ENCODE data around the gene UNC80. TPM values are rescaled to one million over a fixed set of nuclear protein-coding genes. Genes with fewer than 3 reads are reported as not detected.

UNC80 gene
- total and polyA plus RNA-seq, 2 experiments from 2014 or later: not detected

- Histone ChIP-seq H3K4me2 (ENCODE audit: unreplicated experiment) (no peak overlapping the region), H3K79me2 (ENCODE audit: insufficient read depth) (no peaks in the 10 kb centered on the region), H3K9me3 (ENCODE audit: low read depth) (no peaks in the 10 kb centered on the region), H3K4me1 (ENCODE audit: insufficient read depth) (no peaks in the 10 kb centered on the region), H3K27me3 (replicated peaks; ENCODE audit: insufficient read depth) (no peaks in the 10 kb centered on the region), H3F3A (ENCODE audit: insufficient read depth) (no peaks in the 10 kb centered on the region), H3K9me2 (ENCODE audit: insufficient read depth) (no peaks in the 10 kb centered on the region), H3K4me3 (no peak overlapping the region), H2AFZ (no peak overlapping the region), H3K36me3 (ENCODE audit: low read depth) (no peaks in the 10 kb centered on the region), H4K20me1 (ENCODE audit: insufficient read depth) (no peaks in the 10 kb centered on the region), H3K9ac (no peak overlapping the region), H3K27ac (no peak overlapping the region)
- no peak for TF ChIP-seq EZH2phosphoT487 (IDR thresholded peaks at IDR 0.05; ENCODE audit: insufficient read depth, low read depth)
- TF ChIP-seq EZH2 (IDR thresholded peaks at IDR 0.05; ENCODE audit: insufficient read depth, poor library complexity, severe bottlenecking): no peak
- peak; percentile 7 for DNase-seq
- in situ Hi-C loops (cut with MboI): no loop called here
- WGBS, 2 experiments (ENCODE audit: low coverage in 1 of 2, low lambda C conversion rate in 2 of 2, missing lambda C conversion rate in 2 of 2): 30 to 34% methylated on average over 3 of the region's 3 CpGs
Observed at GRCh38 chr2:209734805-209735204, 36.8 kb upstream of the UNC80 start.

GRCh38 chr2:209741953-209742352 is 29.7 kb upstream of the UNC80 start:
- in situ Hi-C loops (cut with MboI): no loop called here
- H3K9me2 ChIP-seq (ENCODE audit: insufficient read depth): no peaks in the 10 kb centered on the region
- H3F3A ChIP-seq (ENCODE audit: insufficient read depth): no peaks in the 10 kb centered on the region
- no peak overlapping the region for H2AFZ ChIP-seq
- 0 to 3% methylated on average over 1 of the region's 1 CpG for WGBS, 2 experiments (ENCODE audit: low coverage in 1 of 2, low lambda C conversion rate in 2 of 2, missing lambda C conversion rate in 2 of 2)
- DNase-seq: no peak
- no peak overlapping the region for H3K4me2 ChIP-seq (ENCODE audit: unreplicated experiment)
- no peaks in the 10 kb centered on the region for H3K79me2 ChIP-seq (ENCODE audit: insufficient read depth)
- H3K4me1 ChIP-seq (ENCODE audit: insufficient read depth): no peaks in the 10 kb centered on the region
- TF ChIP-seq EZH2 (IDR thresholded peaks at IDR 0.05; ENCODE audit: insufficient read depth, poor library complexity, severe bottlenecking) (no peak), EZH2phosphoT487 (IDR thresholded peaks at IDR 0.05; ENCODE audit: insufficient read depth, low read depth) (no peak)
- no peak overlapping the region for H3K9ac ChIP-seq
- H3K4me3 ChIP-seq: no peak overlapping the region
- no peaks in the 10 kb centered on the region for H4K20me1 ChIP-seq (ENCODE audit: insufficient read depth)
- no peaks in the 10 kb centered on the region for H3K36me3 ChIP-seq (ENCODE audit: low read depth)
- no peaks in the 10 kb centered on the region for H3K9me3 ChIP-seq (ENCODE audit: low read depth)
- H3K27ac ChIP-seq: no peak overlapping the region
- no peaks in the 10 kb centered on the region; the same call in 1 of the 2 replicates for H3K27me3 ChIP-seq (replicated peaks; ENCODE audit: insufficient read depth)

GRCh38 chr2:209753020-209753419 is 18.6 kb upstream of the UNC80 start:
- 3 to 4% methylated on average over 3 of the region's 3 CpGs for WGBS, 2 experiments (ENCODE audit: low coverage in 1 of 2, low lambda C conversion rate in 2 of 2, missing lambda C conversion rate in 2 of 2)
- H3K9me2 ChIP-seq (ENCODE audit: insufficient read depth): no peaks in the 10 kb centered on the region
- no peaks in the 10 kb centered on the region for H3K9me3 ChIP-seq (ENCODE audit: low read depth)
- no peaks in the 10 kb centered on the region for H4K20me1 ChIP-seq (ENCODE audit: insufficient read depth)
- H3K4me3 ChIP-seq: no peak overlapping the region
- no peaks in the 10 kb centered on the region for H3K36me3 ChIP-seq (ENCODE audit: low read depth)
- H3K9ac ChIP-seq: no peak overlapping the region
- in situ Hi-C loops (cut with MboI): no loop called here
- TF ChIP-seq EZH2 (IDR thresholded peaks at IDR 0.05; ENCODE audit: insufficient read depth, poor library complexity, severe bottlenecking) (no peak), EZH2phosphoT487 (IDR thresholded peaks at IDR 0.05; ENCODE audit: insufficient read depth, low read depth) (no peak)
- no peak overlapping the region for H3K4me2 ChIP-seq (ENCODE audit: unreplicated experiment)
- no peaks in the 10 kb centered on the region for H3K27me3 ChIP-seq (replicated peaks; ENCODE audit: insufficient read depth)
- no peaks in the 10 kb centered on the region for H3K4me1 ChIP-seq (ENCODE audit: insufficient read depth)
- no peak for DNase-seq
- H3F3A ChIP-seq (ENCODE audit: insufficient read depth): no peaks in the 10 kb centered on the region
- H3K27ac ChIP-seq: no peak overlapping the region
- no peaks in the 10 kb centered on the region for H3K79me2 ChIP-seq (ENCODE audit: insufficient read depth)
- H2AFZ ChIP-seq: no peak overlapping the region

GRCh38 chr2:209757163-209757562 is 14.5 kb upstream of the UNC80 start:
- H3K4me2 ChIP-seq (ENCODE audit: unreplicated experiment): no peak overlapping the region
- H3K9ac ChIP-seq: no peak overlapping the region
- H3K36me3 ChIP-seq (ENCODE audit: low read depth): no peaks in the 10 kb centered on the region
- in situ Hi-C loops (cut with MboI): no loop called here
- no peaks in the 10 kb centered on the region for H3K27me3 ChIP-seq (replicated peaks; ENCODE audit: insufficient read depth)
- TF ChIP-seq EZH2 (IDR thresholded peaks at IDR 0.05; ENCODE audit: insufficient read depth, poor library complexity, severe bottlenecking) (no peak), EZH2phosphoT487 (IDR thresholded peaks at IDR 0.05; ENCODE audit: insufficient read depth, low read depth) (no peak)
- no peak overlapping the region for H2AFZ ChIP-seq
- H3K27ac ChIP-seq: no peak overlapping the region
- no peaks in the 10 kb centered on the region for H4K20me1 ChIP-seq (ENCODE audit: insufficient read depth)
- H3K4me1 ChIP-seq (ENCODE audit: insufficient read depth): no peaks in the 10 kb centered on the region
- no peak overlapping the region for H3K4me3 ChIP-seq
- DNase-seq: no peak
- no peaks in the 10 kb centered on the region for H3K9me2 ChIP-seq (ENCODE audit: insufficient read depth)
- H3F3A ChIP-seq (ENCODE audit: insufficient read depth): no peaks in the 10 kb centered on the region
- no peaks in the 10 kb centered on the region for H3K79me2 ChIP-seq (ENCODE audit: insufficient read depth)
- H3K9me3 ChIP-seq (ENCODE audit: low read depth): no peaks in the 10 kb centered on the region

GRCh38 chr2:209761566-209761965 is 10.1 kb upstream of the UNC80 start:
- no peaks in the 10 kb centered on the region for H3F3A ChIP-seq (ENCODE audit: insufficient read depth)
- H3K9ac ChIP-seq: no peak overlapping the region
- in situ Hi-C loops (cut with MboI): no loop called here
- TF ChIP-seq EZH2phosphoT487 (IDR thresholded peaks at IDR 0.05; ENCODE audit: insufficient read depth, low read depth): no peak
- no peak for TF ChIP-seq EZH2 (IDR thresholded peaks at IDR 0.05; ENCODE audit: insufficient read depth, poor library complexity, severe bottlenecking)
- H3K4me1 ChIP-seq (ENCODE audit: insufficient read depth): no peaks in the 10 kb centered on the region
- no peak for DNase-seq
- H3K27ac ChIP-seq: no peak overlapping the region
- no peaks in the 10 kb centered on the region for H4K20me1 ChIP-seq (ENCODE audit: insufficient read depth)
- H3K9me3 ChIP-seq (ENCODE audit: low read depth): no peaks in the 10 kb centered on the region
- H3K4me3 ChIP-seq: no peak overlapping the region
- H3K27me3 ChIP-seq (replicated peaks; ENCODE audit: insufficient read depth): no peaks in the 10 kb centered on the region
- no peak overlapping the region for H3K4me2 ChIP-seq (ENCODE audit: unreplicated experiment)
- H3K36me3 ChIP-seq (ENCODE audit: low read depth): no peaks in the 10 kb centered on the region
- no peaks in the 10 kb centered on the region for H3K79me2 ChIP-seq (ENCODE audit: insufficient read depth)
- no peak overlapping the region for H2AFZ ChIP-seq
- no peaks in the 10 kb centered on the region for H3K9me2 ChIP-seq (ENCODE audit: insufficient read depth)
- WGBS, 2 experiments (ENCODE audit: low coverage in 1 of 2, low lambda C conversion rate in 2 of 2, missing lambda C conversion rate in 2 of 2): 33 to 37% methylated on average over 2 of the region's 2 CpGs

Data from GM23248 (cell line).